DND-41 (cell line): ENCODE results near the gene GNB3.
"Not testable (repeated sequence)": the region's sequence is repeated elsewhere in the genome, so short reads cannot be mapped to it uniquely, and the experiment has no call there.

Experiments used
- CTCF ChIP-seq: IDR thresholded peaks from 2 replicates; pipeline ENCODE4 v1.5.1; 2012; ENCODE audit warnings: borderline replicate concordance, low read length, moderate library complexity, mild to moderate bottlenecking; ENCODE audit not compliant: poor library complexity, severe bottlenecking; ENCODE audit errors: extremely low read depth
- EZH2 ChIP-seq: IDR thresholded peaks from 3 replicates; pipeline ENCODE4 v1.6.1; 2012; ENCODE audit warnings: borderline replicate concordance, low read depth, mild to moderate bottlenecking, moderate library complexity, low read length, inconsistent platforms; ENCODE audit not compliant: severe bottlenecking

- not testable (repeated sequence) for TF ChIP-seq CTCF, EZH2
Observed at GRCh38 chr12:6870304-6870703, 29.6 kb downstream of the GNB3 start.
